ENCODE results near the gene ETV6.

ETV6 gene

DNA sequence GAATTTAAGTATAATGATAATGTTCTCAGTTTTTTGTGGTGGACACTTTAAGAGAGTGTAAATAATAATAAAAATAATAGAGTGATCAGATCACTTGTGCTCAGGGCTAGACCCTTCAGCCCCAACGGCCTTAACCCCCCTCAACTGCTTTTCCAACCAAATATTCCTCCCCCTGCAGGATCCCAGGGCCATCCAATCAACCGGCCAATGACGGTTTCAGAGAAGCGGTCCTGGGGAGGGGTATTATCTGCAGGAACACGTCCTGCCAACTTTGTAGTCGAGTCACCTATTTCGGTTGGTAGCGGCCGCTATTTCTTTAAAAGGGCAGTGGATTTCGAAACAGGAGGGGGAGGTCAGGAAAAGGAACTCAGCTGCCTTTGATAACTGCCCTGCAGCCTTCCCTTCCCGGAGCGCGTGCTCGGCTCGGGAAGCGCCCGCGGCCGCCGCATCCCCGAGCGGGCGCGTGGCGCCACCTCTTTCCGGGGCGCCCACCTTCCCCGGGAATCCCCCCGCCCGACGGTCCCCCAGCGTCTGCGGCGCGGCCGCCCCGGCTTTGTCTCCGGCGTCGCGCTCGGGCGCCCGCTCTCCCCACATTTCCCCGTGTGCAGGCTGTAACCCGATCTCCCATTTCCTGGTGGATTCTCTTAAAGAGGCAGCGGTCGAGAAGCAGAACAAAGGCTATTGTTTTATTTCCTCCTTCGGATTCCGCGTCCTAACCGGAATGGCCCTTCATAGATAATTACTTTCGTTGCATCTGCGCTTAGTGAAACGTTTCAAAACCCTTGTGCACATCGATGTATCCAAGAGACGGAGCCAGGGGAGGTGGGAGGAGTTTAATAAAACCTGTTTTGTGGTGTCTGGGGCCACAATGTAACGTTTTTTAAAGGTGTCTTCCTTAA lies 711 bp upstream of the ETV6 start:
- peak; percentile 86 for DNase-seq

DNA sequence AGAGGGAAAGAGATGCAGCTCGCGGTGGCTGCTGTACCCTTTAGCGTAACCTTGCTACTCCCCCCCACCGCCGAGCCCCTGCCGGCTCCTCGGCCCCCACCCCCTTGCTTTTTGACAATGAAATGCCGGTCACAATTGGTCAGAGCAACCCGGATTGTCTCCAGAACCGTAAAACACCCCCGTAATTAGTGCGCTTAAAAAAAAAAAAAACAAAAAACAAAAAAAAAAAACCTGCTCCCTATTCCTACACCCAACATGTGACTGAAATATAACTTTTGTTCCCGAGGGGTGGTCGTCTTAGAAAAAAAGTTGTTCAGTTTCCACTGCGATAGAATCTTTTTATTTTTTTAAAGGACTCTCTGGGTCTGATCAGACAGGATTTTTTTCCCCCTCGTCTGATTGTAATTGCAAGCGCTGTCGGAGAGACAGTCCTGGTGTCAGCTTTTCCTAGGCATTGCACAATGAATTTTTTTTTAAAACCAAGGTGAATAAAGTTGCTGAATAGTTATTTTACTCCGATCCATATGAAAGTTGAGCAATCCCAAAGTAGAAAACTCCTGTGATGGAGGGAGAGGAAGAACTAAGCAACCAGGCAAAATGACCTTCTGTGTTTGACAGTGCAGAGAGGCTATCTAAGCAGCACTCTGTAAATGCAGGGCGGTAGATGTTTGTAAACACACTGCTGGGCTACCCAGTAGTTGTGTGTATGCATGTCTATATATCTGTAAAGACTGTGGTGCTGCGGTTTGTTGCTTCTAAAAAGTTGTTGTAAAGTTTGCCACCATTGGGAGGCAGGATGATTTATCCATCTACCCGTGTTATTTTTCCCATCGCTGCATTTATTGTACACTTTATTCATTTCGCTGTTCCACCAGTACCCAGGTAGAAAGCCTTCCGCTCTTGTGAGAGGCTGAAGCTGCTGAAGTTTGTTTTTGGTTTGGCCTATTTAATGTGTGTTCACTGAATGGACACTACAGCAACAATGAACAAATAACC lies 1.1 kb downstream of the ETV6 start:
- no peak for DNase-seq

DNA sequence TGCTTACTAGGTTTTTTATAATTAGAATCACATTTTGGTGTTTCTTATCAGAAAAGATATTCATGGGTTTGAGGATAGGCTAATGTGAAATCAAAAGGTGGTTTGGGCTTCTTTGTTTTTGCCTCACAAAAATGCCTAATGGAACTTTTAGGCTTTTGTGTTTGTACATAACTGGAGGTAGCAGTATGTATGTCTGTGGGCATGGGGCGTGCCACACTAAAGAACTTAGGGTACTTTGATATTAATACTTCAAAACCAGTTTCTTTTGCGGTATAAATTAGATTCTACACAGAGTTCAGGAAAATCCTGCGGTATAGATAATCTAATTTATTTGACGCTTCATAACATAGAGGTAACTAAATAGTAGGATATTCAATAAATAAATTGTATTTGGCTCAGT lies 1.9 kb downstream of the ETV6 start:
- DNase-seq: no peak

DNA sequence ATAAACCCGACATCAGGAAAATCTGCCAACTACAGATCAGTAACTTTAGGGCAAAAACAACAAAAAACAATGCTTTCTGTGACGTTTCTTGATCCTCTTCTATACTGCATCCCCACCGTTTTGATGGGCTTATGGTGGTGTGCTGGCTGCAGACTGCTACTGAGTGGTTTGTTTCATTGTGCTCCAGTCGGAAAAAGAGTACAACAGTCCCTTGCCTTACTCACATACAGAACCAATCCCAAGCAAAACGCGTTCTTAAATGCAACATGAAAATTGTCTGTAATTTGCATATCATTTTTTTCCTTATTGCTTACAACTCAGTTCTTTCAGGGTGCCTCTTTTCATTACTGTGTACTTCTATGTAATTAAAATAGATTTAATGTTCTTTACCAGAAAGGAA lies 2.3 kb downstream of the ETV6 start:
- no peak for DNase-seq

DNA sequence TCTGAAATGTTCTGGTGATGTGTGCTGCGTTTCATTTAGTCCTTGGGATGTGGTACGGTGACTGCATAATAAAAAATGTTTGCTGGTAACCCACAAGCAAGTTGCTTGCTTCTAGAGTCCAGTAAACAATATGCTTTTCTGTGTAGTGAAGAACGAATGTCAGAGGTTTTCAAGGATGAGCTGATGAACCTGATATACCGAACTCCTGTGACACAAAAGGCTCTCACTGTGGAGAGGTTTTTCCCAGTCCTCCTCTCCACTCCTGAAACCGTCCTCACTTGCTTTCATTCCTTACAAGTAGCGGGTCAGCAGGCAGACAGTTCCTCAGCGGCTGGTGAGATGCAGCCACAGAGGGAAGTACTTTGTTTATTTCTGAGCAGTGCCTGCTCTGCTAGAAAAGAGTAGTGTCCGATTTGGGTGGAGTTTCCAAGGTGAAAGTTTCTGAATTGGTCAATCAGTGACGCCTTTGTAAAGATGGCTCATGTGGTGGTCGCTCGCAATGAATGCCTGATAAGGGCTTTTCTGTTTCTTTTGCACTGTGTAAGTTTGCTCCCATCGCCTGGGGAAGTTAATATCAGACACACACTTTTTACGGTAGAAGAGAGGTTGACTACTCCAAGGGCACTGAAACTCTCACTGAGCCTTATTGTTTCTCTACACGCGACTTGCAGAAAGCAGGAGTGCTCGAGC lies 3.0 kb downstream of the ETV6 start:
- DNase-seq: no peak

DNA sequence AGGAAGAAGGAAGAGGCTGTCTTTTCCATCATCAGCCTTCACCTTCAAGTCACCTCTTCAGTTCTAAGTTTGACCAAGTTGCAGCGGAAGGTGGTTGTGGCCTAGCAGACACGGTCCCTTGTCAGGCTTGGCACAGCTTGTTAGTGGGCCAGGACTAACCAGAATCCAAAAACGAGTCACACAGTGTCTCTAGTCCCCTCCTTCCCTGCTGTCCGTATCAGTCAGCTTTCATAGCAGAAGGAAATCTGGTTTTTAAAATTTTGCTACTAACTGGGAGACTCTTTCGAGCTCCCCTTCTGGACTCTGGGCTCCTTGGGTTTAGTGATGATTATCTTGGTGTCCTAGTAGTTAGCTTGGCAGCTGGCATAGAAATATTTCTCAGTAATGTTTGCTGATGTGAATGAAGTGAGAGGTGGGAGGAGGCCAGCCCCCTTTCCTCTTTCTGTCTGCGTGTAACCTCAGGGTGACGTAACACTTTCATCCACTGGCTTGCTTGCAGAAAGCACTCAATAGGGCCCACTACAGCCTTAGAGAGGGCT lies 3.8 kb downstream of the ETV6 start:
- no peak for DNase-seq

DNA sequence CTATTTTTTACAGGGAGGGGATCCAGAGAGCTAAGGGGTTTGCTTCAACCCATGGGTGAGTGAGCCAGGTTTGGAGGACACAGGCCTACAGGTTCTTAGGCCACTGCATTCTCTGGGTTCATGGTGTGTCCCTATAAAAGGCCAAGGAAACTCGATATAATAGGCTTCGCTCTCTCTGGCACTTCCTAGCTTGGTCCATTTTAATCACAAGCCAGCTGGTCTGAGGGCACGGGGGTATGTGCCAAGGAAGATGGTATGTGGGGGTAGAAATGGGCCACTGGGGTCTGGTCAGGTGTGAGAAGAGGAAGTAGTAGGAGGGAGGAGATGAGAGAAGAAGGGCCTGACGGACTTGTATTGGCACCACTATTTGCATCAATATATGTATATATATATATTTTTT lies 4.9 kb downstream of the ETV6 start:
- no peak for DNase-seq

DNA sequence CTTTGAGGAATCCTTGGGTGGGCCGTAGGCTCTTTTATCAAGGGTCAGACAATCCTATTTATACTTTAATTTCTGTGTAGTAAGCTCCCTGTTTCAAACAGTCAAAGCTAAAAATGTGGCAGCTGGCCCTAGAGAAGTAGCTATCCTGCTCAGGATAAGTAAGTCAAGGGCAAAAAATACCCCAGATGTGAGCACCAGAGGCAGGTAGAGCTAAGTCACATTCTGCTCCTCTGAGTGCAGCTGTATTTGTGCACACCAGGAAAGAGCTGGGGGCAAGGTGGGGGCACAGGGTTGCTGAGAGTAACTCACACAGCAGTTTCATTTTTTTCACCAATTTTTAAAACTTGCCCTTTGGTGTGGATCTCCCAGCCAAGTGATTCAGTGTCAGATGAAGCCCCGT lies 5.3 kb downstream of the ETV6 start:
- no peak for DNase-seq

DNA sequence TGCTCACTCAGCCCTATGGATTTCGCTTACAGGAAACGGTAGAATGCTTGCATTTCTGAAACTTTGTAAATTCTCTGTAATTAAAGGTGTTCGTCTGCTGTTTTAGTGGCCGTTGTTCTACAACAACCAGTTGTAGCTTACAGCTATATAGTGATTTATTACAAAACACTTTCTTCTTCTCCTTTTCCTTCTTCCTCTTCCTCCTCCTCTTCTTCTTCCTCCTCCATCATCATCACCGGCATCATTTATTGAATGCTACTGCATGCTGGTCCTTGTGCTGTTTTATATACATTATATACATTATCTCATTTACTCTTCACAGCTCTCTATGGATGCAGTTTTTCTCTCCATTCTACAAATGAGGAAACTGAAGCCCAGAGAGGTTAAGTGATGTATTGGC lies 6.4 kb downstream of the ETV6 start:
- no peak for DNase-seq

DNA sequence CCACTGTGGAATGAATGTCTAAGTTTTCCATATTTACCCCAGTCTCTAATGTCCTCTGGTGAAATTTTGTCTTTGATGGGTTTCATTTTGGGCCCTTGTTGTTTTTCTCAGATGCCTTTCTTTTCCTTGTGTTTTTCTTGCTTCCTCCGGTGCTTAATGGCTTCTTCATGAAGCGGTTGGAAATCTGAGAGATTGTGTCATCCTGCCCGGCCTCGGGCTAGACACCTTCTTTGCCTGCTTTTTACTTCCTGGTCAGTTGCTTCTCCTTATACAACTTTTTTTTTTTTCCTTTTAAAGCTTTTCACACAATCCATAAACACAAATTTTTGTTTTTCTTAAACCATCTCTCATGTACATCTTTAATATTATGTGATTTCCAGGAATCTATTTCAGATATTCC lies 7.1 kb downstream of the ETV6 start:
- no peak for DNase-seq

DNA sequence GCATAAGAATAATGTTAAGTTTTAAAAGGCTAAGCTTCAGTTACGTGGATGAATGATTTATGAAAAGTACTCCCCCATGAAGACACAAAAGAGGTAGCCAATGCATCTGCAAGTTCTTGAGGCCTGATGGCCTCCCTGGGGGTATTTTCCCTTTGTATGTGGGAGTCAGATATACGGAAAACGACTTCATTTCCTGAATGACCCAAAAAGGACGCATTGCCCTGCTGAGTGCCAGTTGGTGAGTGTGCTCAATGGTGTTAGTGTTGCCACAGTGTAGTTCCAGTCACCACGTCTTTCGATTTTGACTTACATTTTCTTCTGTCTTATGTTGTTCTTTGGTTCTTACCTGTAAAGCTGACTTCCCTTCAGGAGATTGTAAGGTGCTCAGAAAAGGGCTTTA lies 8.0 kb downstream of the ETV6 start:
- no peak for DNase-seq

DNA sequence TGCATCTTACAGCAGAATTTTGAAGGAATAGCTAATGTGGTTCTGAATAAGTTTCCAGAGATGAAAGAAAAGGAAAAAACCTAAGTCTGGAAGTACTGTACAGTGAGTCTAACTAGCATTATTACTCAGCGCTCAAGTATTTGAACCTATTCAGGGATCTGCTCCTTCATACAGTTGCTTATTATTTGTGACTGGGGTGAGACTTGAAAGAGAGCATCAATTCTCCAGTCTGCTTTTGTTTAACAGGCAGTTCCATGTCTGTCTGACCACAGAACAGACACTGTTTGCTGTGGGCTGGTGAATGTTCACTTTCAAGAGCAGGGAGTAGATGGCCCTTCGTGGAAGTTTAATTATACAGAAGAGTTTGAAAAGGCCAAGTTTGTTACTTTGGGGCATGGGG lies 9.3 kb downstream of the ETV6 start:
- no peak for DNase-seq

DNA sequence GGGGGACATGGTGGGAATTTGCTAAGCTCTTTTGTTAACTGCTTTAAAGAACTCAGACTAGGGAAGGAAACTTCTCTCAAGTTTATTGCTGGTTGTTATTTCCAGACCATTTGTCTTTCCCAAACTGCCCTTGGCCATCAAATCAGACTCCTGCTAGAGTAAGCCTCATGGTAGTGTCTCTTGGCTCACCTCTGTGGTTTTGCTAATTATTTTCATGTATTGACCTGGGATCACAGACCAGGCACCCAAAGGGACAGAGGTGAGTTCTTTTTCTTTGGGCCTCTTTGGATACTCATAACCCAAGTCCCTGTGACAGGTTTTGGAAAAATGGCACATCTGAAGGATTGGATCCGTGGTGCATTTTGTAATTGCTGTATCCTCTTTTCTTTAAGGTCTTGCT lies 11.2 kb downstream of the ETV6 start:
- DNase-seq: no peak

DNA sequence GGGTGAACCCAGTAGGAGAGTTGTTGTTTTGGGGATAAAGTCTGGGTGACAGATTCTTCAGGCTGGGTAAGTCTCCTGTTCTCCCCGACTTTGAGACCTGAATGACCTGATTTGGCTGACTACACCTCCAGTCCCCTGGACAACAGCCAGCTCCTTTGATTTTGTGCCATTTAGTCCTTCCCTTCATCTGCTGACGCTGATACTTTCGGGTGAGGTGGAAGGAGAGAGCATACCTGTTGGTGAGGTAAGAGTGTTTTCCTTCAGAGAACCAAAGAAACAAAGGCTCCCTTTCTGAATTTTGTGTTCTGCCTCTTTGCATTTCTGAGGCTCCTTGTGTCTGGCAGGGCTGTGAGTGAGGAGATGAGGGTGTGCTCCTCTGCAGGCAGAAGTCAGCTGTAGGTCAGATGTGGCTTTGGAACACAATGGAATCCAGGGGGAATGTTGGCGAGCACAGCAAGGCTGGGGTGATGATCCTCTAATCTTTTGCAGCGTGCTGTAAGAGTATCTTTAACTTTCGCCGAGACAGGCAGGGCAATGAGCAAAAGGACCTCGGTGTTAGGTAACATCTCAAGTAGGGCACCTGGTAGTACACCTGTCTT lies 12.1 kb downstream of the ETV6 start:
- DNase-seq: no peak

DNA sequence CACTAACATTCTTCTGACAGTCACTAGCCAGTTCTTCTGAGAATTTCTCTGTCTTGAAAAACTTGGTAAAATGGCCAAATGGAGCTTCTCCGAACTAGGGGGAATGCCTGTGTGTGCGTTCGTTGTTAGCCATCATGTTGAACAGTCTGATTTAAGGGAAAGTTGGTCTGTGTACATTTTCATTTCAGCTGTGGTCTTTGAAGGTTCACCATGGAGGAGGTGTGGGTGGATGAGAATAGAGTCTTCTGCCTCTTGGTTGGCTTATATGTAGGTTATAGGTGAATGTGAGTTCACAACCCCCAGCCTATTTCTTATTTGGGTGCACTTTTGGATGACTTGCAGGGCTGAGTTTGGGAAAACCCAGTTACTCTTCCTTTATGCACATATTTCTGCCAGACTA lies 12.9 kb downstream of the ETV6 start:
- no peak for DNase-seq

DNA sequence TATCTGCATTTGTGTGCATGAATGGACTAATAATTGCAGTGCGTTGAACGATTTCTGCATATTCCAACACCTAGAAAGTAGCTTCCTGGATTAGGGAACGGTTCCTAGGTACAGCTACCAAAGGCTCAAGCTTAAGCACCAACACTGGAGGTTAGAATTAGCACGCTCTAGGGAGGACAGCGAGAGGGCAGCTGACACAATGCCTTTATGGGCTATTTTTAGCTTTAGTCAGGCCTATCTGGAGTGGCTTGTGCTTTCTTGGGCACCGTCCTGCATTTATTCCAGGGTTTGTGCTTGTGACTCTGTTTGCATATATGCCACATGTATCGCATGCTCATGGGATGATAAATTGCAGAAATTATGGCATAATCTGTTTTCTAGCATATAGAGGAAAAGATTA lies 13.7 kb downstream of the ETV6 start:
- no peak for DNase-seq

DNA sequence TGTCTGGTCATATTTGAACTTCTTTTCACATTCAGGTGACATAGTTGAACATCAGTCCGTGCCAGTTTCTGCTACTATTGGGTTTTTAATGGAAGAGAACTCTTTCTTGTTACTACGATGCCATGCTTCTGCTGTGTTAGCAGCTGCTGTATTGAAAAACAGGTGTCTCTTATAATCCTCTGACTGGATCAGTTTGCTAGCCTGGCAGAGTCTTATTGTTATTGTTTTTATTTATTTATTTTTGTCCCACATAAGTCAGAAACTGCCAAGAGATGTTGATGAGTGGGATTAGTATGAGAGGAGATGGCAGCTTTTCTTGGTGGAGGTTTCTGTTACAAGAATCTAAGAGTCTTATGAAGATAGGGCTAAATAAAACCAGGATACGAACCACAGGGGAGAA lies 14.6 kb downstream of the ETV6 start:
- no peak for DNase-seq

DNA sequence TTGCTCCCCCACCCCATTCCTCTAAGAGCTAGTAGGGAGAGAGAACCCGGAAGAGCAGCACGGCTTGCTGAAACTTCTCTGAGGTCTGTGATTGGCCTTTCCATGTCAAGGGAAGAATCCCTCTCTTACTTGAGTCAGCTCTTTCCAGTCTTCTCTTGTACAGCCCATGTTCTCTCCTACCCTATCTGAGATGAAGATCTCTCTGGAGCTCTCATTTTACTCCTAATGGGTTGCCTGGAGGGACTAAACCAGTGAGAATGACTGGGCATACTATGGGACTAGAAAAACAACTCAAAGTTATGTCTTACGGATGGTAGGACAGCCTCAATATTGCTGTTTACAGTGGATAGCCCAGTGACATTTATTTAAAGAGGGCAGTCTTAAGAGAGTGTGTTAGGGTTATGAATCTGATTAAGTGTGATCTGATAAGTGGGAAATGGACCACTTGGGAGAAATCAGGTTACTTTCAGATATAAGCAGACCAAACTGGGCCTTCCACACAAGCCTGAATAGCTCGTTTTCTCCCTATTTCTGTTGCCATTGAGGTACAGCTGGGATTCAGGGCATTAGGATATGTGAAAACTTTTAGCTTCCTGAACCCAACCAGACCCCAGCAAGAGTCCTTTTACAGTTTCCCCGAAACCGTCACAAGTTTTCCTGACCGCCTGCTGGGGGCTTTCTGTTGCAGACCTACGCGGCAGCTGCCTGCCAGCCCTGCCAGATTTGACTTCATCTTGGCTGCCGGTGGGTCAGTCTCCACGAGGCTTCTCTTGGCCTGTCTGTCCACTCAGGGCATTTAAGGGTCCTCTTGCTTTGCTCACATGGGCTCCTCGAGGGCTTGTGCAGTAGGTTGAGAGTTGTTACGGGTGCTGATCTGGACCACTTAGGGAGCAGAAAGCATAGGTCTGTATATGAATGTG lies 16.9 kb downstream of the ETV6 start:
- DNase-seq: no peak

DNA sequence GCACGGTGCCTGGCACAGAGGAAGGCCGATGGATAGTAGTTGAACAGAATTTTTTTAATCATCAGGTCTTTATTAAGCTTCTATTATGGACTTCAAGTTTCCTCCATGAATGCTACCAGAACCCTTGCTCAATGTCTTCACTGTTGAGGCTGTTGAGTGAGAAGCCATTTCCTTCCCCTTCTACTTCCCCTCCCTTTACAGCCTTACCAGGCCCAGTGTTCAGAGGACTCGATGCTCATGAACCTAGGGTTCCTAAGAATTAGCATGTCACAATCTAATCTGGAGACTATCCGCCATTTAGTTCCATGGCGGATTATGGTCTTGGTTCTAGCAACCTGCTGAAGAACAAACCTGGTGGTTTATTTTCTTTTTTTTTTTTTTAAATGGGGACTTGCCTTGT lies 17.7 kb downstream of the ETV6 start:
- no peak for DNase-seq

DNA sequence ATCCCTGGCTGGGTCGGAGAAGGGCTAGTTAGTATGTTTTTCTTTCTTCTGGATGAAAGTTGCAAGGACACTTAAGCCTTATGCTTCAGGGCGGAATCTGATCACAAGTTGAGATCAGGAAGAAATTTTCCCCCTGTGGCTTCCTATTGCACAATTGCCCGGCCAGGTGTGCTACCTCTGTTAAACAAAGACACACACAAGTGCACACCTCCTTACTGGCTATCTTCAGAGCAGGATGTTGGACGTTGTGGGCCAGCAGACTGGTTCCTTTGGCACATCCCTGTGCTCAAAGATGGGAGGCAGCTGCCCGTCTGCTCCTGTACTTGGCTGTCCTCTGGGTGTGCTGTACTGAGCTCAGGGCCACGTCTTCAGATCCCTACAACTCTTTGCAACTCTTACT lies 19.1 kb downstream of the ETV6 start:
- no peak for DNase-seq

DNA sequence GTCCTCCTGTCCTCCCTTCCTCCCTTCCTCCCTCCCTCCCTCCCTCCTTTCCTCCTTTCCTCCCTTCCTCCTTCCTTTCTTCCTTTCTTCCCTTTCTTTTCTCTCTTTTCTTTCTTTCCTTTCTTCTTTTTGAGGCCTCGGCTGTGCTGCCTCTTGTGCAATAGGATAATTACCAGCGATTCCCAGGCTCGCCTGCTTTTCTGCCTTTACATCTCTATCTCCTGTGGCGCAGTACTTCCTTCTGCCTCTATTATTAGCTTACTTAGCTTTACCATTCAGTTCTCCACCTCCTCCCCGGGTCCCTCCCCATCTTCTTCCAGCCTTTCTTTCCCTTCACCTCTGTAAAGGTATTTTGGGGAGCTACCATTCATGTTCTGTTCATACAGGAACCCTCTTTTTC lies 19.9 kb downstream of the ETV6 start:
- no peak for DNase-seq

All from right hindlimb (tissue), 1 donor.